Lower leg skin (tissue), 4 donors: ENCODE data around the gene GALM. TPM values are rescaled to one million over a fixed set of nuclear protein-coding genes. Genes with fewer than 3 reads are reported as not detected.

Source experiments
- DNase-seq, 2 donors: peaks; one replicate each; pipeline ENCODE4 v3.0.0-alpha.2; 2019; ENCODE audit warnings: low spot score in 2 of 2
- H3K4me3 ChIP-seq: fragments of 200-600 bp; sonication (generic); 2 replicates; pipeline ENCODE4 v1.5.1; 2017; ENCODE audit warnings: mild to moderate bottlenecking, low read depth; ENCODE audit not compliant: poor library complexity, severe bottlenecking
- POLR2A ChIP-seq, 2 donors: fragments of 450-650 bp; IDR thresholded peaks; one replicate each; pipeline ENCODE4 v1.6.1; 2016 to 2017; ENCODE audit warnings: antibody characterized with exemption in 2 of 2, mild to moderate bottlenecking in 1 of 2, moderate library complexity in 1 of 2
- WGBS, 2 donors: methylation state at CpG; one replicate each; pipeline ENCODE4 v1.1.5; 2018; 5-methylcytosine and 5-hydroxymethylcytosine counted together
- intact Hi-C: fragments of 100-400 bp; cut with DNase I; formaldehyde crosslinking; loops from one replicate; pipeline ENCODE4 v1.15.0; 2023; ENCODE audit warnings: low total_unique reads
- total RNA-seq, 4 donors: library from RNA; depleted of rRNA; stranded (reverse); fragments of >200 nt; gene quantifications; one replicate each; pipeline ENCODE4 v1.1.0, GENCODE V29; 2016
- TF ChIP-seq, protein P1 (sequence below), 3 donors: fragments of 450-650 bp; IDR thresholded peaks; one replicate each; pipeline ENCODE4 v1.5.1; 2016; ENCODE audit warnings: antibody characterized with exemption in 3 of 3, mild to moderate bottlenecking in 3 of 3, moderate library complexity in 2 of 3

The GALM gene
- total RNA-seq, 4 donors from 2014 or later, result 4.0 to 12.1 (median 7.0) TPM

DNA sequence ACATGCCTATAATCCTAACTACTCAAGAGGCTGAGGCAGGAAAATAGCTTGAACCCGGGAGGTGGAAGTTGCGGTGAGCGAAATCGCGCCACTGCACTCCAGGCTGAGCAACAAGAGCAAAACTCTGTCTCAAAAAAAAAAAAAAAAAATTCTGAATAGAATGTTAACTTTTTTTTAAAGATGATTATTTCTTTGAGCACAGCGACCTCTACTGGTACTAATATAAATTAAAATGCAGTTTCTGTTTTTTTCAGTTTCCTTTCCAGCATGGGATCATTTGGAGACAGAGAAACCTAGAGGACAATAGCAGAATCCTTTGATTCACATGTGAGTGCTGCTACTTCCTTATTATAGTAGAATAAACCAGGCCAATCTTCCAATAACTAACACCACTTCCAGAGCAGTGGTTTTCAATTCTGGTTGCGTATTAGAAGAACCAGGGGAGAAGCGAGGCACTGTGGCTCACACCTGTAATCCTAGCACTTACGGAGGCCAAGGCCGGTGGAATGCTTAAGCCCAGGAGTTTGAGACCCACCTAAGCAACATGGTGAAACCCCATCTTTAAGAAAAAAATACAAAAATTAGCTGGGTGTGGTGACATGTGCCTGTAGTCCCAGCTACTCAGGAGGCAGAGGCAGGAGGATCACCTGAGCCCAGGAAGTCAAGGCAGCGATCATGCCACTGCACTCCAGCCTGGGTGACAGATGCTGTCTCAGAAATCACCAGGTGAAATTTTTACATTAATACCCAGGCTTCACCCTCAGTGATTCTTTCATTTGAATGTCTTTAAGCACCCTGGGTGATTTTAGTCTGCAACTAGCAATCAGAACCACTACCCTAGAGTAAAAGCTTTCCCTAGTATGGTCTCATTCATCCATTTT is 75.2 kb downstream of the GALM start:
- DNase-seq, result peak in 1 of 2 donors; percentile 46
- TF ChIP-seq, protein P1, sequence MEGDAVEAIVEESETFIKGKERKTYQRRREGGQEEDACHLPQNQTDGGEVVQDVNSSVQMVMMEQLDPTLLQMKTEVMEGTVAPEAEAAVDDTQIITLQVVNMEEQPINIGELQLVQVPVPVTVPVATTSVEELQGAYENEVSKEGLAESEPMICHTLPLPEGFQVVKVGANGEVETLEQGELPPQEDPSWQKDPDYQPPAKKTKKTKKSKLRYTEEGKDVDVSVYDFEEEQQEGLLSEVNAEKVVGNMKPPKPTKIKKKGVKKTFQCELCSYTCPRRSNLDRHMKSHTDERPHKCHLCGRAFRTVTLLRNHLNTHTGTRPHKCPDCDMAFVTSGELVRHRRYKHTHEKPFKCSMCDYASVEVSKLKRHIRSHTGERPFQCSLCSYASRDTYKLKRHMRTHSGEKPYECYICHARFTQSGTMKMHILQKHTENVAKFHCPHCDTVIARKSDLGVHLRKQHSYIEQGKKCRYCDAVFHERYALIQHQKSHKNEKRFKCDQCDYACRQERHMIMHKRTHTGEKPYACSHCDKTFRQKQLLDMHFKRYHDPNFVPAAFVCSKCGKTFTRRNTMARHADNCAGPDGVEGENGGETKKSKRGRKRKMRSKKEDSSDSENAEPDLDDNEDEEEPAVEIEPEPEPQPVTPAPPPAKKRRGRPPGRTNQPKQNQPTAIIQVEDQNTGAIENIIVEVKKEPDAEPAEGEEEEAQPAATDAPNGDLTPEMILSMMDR (IDR thresholded peaks at IDR 0.05), result peak in 1 of 3 donors; percentile 49
- no peak for TF ChIP-seq POLR2A (IDR thresholded peaks at IDR 0.05)
- H3K4me3 ChIP-seq, result no peak overlapping the region
- intact Hi-C loops, result loop anchor here (5.0 kb wide), 1 partner anchor 159 kb away; no protein-coding TSS in a partner anchor
- 64 to 65% methylated on average over 11 of the region's 11 CpGs for WGBS, 2 donors

DNA sequence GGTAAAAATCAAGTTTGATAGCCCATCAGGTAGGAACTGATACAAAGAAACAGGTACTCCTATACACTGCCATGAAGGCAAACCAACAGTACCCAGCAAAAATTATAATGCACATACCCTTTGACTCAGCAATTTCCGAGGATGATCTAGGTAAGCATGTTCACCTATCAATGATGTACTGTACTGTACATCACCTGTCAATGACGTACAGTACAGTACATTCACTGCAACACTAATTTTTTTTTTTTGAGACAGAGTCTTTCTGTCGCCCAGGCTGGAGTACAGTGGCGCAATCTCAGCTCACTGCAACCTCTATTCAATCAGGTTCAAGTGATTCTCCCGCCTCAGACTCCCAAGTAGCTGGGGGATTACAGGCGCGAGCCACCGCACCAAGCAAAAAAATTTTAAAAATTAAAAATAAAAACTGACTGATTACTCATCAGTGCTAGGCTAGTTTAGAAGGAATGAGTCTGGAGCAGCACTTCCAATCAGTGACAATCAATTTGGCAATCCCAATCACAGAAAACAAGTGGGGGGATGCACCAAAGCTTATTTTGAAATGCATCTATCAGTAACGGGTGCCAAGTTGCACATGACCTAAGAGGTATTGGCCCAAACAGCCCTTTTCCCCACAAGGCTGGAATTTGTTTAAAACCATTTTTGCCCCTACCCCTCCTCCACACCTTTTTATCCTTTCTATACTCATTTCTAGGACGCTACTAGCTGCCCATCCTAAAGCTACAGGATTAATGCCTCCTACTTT is 77.1 kb downstream of the GALM start:
- WGBS, 2 donors, result 84% methylated on average over 10 of the region's 10 CpGs
- no peak for DNase-seq
- intact Hi-C loops, result loop anchor here (5.0 kb wide), 1 partner anchor 161 kb away; no protein-coding TSS in a partner anchor
- H3K4me3 ChIP-seq, result no peak overlapping the region
- TF ChIP-seq POLR2A (IDR thresholded peaks at IDR 0.05), result no peak
- TF ChIP-seq, protein P1 (IDR thresholded peaks at IDR 0.05), result no peak

DNA sequence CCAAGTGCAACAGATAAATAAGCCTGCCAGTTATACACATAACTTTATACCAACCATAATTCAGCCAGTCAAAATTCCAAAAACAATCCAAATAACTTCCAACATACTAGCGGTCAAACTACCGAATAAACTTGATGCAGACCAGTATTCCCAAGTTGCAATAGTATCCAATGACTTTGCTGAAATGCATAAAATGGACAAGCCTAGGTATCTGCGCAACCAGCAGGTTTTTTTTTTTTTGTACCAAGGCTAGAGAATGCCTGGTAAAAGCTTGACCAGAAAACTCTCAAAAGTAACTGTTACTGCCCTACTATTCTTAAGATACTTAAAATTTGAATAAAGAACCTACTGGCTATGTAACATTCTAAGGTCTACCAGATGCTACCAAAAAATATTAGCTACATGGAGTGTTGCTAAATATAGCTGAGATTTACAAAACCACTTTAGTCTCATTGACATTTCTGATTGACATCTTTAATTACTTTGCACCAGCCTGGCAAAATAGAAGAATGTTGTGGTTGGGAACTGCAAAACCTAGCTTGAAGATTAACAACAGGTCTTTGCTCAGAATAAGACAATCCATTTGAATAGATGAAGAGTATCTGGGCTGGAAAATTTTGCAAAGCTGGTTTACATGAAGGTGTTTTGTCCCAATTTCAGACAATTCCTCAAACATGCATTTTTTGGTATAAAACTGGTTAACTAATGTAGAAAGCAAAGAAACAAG is 77.9 kb downstream of the GALM start:
- TF ChIP-seq, protein P1 (IDR thresholded peaks at IDR 0.05), result no peak
- TF ChIP-seq POLR2A (IDR thresholded peaks at IDR 0.05), result no peak
- H3K4me3 ChIP-seq, result no peak overlapping the region
- intact Hi-C loops, result loop anchor here (5.0 kb wide), 1 partner anchor 162 kb away; no protein-coding TSS in a partner anchor
- WGBS, 2 donors, result 90 to 91% methylated on average over 3 of the region's 3 CpGs
- no peak for DNase-seq

DNA sequence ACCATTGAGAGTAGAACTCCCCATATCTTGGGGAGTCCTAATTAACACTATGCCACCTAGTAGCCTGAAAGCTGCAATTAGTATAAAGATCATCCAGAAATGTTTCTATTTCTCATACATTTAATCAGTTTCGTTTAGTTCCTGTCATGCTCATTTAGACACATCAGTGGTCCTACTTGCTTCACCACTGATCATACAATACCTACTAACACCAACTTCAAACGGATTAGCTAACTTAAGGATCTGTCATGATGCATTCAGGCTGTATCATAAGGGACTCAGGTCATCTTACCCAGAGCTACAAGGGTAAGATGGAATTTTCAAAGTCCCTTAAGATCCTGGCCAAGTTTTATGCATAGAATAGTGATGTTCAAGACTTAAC is 78.5 kb downstream of the GALM start:
- TF ChIP-seq, protein P1 (IDR thresholded peaks at IDR 0.05), result no peak
- no peak for TF ChIP-seq POLR2A (IDR thresholded peaks at IDR 0.05)
- H3K4me3 ChIP-seq, result no peak overlapping the region
- intact Hi-C loops, result loop anchor here (5.0 kb wide), 1 partner anchor 162 kb away; no protein-coding TSS in a partner anchor
- no peak for DNase-seq
- WGBS, 2 donors, result 42 to 57% methylated on average over 2 of the region's 2 CpGs

DNA sequence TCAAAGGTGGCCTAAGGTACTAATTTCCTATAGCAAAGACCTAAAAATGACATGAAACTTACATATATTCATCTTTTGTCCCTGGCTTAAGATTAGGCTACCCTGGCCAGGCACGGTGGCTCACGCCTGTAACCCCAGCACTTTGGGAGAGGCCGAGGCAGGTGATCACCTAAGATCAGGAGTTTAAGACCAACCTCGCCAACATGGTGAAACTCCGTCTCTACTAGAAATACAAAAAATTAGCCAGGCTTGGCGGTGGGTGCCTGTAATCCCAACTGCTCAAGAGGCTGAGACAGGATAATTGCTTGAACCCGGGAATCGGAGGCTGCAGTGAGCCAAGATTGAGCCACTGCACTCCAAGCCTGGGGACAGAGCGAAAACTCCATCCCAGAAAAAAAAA is 79.4 kb downstream of the GALM start:
- TF ChIP-seq POLR2A (IDR thresholded peaks at IDR 0.05), result no peak
- TF ChIP-seq, protein P1 (IDR thresholded peaks at IDR 0.05), result no peak
- intact Hi-C loops, result no loop called here
- H3K4me3 ChIP-seq, result no peak overlapping the region
- 88 to 92% methylated on average over 9 of the region's 9 CpGs for WGBS, 2 donors
- no peak for DNase-seq
